Hepatic stellate cell (primary cell): Measurements from ENCODE around the gene PRAMEF9.
"Not testable (repeated sequence)": the region's sequence is repeated elsewhere in the genome, so short reads cannot be mapped to it uniquely, and the experiment has no call there.

ENCODE experiments used
- DNase-seq: peaks from one replicate; pipeline ENCODE4 v3.0.0; 2011; ENCODE audit warnings: low spot score

Gene PRAMEF9

DNA sequence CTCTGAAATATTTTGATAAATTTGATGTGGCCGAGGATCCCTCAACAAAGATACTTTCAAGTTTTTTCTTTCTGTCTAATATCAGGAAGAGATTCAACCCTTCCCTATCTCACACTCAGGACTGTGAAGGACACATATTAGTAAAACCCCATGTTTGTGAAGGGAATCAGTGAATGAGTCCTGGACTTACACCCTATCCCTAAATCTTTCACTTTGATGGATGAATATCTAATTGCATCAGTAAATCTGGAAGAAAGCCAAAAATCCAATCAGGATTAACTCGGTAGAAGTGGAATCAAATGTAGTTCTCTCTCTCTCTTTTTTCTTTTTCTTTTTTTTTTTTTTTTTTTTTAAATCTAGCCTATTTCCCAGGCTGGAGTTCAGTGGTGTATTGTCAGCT is at the start of gene PRAMEF9:
PRAMEF9 (plus strand) TSS at position 301 of the 400 bp plus-strand sequence. CDS start 3,433 bp downstream, outside the sequence.
- not testable (repeated sequence) for DNase-seq

DNA sequence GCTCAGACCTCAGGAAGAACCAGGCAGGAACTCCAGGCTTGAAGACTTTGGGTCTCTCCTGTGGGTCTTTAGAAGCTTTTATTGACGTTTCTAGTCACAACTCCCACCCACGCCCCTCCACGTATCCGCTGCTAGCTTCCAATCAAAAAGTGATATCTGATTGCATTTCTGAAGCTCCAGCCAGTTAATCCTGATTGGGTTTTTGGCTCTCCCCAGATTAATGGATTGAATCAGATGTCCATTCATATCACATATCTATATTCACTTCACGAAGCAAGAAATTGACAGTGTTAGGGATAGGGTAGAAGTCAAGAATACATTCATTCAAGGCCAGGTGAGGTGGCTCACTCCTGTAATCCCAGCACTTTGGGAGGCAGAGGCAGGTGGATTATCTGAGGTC is 15.7 kb upstream of the PRAMEF9 start, which contains the start of gene PRAMEF26:
PRAMEF26 (minus strand) TSS at position 101 of the 400 bp plus-strand sequence. CDS start 2,914 bp downstream, outside the sequence.
- not testable (repeated sequence) for DNase-seq

DNA sequence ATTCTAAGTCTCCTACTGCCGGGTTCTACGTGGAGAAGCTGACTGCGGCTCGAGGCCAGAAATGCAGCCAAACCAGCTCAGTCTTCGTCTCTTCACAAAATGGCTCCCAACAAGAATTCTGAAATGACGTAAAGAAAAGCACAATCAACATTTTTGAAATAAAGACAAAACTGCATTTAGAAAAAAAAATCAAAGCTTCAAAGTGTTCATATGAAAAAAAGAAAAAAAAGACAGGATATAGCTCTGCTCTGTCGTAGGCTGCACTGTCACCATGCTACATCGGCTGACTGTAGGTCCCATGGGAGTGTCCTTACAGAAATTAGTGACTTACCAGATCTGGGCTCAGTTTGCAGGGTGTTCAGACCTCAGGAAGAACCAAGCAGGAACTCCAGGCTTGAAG is 6.1 kb upstream of the PRAMEF9 start, which contains the start of gene HNRNPCL4:
HNRNPCL4 (minus strand) TSS at position 101 of the 400 bp plus-strand sequence. CDS start 164 bp downstream, outside the sequence.
- not testable (repeated sequence) for DNase-seq

DNA sequence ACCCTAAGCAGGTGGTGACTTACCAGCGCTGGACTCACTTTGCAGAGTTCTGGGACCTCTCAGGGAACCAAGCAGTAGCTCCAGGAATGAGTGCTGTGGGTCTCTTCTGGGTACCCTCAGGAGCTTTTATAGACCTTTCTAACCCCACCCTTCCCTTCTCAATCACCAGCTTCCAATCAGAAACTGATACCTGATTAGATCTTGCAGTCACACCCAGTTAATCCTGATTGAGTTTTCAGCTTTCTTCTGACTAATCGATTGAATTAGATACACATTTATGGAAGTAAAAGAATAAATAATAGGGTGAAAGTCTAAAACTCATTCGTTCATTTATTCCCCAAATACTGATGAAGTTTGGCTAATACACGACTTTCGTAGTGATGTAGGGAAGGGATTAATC is 29.7 kb downstream of the PRAMEF9 start, which contains the start of gene PRAMEF13:
PRAMEF13 (minus strand) TSS at position 101 of the 400 bp plus-strand sequence. CDS start 1,820 bp downstream, outside the sequence.
- DNase-seq, result not testable (repeated sequence)

DNA sequence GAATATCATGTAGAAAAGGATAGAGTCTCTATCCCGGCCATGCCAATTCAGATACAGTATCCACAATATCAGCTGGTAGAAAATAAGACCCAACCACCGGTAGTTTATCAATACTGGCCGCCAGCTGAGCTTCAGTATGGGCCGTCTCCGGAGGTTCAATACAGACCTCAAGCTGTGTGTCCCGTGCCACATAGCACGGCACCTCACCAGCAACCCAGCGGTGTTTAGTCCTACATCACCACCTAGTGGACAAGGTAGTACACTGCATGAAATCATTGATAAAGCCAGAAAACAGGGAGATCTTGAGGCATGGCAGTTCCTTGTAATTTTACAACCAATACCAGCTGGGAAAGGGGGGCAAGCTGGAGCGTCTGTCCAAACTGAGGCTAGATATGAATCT is 37.1 kb downstream of the PRAMEF9 start:
- DNase-seq, result not testable (repeated sequence)

DNA sequence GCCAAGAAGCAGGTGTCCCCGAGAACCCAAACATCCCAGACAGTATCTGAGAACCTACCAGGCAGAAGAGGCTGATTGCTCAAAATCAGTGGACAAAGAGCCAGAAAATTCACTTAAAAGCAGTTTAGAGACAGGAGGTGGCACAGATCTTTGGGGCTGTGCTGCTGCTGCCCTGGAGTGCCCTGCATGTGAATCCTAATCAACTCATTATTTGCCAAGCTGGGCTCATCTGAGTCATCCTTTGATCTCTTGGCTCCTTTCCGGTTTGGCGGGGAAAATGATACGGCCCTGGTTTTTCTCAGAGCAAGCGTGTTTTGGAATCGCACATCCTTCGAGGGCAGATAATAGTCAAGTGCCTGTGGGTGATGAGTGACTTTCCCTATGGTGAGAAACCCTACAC is 45.0 kb downstream of the PRAMEF9 start:
- not testable (repeated sequence) for DNase-seq

DNA sequence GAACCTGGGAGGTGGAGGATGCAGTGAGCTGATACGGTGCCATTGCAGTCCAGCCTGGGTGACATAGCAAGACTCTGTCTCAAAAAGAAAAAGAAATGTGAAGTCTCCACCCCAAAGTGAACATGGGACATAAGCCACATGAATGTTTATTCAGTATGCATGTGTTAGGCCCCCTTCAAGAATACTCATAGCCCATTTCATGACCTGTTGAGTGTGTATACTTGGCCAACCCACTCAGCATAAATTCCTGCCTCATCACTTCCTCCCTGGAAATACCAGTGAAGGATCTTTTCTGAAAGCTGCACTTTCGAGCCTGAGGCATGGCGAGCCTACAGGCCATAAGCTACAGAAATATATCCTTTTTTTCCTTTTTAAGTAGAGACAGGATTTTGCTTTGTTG is 47.6 kb downstream of the PRAMEF9 start:
- DNase-seq, result not testable (repeated sequence)

DNA sequence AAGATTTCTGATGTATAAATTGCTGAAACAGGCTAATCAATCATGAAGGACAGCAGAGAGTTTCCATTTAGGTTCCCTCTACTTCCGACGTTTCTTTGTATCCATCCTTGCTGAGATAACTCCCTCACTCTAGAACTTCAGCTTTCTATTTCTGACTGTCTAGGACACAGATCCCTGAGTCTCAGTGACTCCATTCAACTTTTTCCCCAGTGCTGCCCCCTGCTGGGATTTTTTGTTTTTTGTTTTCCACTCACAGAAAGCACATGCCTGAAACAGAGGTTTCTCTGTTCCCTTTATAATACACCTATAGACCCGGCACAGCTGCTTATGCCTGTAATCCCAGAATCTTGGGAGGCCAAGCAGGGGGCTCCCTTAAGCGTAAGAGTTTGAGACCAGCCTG is 51.1 kb downstream of the PRAMEF9 start:
- not testable (repeated sequence) for DNase-seq

DNA sequence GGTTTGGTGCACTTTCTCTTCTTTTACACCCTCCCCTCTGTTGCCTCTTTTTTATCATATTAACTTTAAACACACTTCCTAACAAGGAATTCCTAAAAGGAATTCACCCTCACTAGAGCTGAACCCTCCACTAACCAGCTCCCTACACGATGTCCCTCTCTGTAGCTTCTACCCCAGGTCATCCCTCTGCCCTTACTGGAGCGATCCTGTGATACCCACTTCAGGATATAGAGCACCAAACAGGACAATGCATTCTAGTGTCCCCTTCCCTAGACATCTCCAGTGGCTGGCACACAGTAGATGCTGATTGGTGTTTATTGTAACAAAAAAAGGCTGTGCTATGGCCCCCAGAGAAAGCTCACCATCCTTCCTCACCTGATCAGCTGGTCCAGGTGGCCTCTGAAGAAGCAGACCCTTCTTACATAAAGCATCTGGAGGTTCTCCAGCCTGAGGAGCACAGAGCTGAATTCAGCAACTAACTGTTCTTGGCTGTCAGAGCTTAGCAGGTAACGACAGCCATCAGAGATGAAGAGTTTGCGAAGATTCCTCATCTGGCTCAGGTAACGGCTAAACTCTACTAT is 52.9 kb downstream of the PRAMEF9 start:
- no peak for DNase-seq

DNA sequence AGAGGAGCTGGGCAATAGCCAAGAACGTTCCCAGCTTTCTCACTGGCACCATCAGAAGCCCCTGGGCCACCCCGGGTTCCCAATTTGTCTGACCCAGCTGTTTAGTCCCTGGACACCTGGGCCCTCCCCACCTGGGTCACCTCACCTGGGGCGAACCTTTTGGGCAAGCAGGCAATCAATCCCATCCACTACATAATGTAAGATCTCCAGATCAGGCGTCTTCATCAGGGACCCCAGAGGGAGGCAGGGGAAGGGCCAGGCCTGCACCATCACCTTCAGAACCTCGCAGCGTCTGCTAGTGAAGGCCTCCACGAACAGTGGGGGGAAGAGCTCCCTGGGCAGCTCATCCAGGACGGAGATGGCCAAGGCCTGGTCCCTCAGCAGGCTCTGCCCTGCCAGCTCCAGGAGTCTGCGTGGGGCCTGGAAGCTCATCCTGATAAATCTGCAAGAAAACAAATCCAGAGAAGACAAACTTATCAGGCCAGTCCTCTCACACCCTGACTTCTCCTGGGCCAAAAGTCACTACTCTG is 54.1 kb downstream of the PRAMEF9 start, which contains the start of gene PRAMEF18:
PRAMEF18 (minus strand) TSS at position 480 of the 530 bp plus-strand sequence; CDS start at position 432, 48 bp downstream.
- DNase-seq, result not testable (repeated sequence)

DNA sequence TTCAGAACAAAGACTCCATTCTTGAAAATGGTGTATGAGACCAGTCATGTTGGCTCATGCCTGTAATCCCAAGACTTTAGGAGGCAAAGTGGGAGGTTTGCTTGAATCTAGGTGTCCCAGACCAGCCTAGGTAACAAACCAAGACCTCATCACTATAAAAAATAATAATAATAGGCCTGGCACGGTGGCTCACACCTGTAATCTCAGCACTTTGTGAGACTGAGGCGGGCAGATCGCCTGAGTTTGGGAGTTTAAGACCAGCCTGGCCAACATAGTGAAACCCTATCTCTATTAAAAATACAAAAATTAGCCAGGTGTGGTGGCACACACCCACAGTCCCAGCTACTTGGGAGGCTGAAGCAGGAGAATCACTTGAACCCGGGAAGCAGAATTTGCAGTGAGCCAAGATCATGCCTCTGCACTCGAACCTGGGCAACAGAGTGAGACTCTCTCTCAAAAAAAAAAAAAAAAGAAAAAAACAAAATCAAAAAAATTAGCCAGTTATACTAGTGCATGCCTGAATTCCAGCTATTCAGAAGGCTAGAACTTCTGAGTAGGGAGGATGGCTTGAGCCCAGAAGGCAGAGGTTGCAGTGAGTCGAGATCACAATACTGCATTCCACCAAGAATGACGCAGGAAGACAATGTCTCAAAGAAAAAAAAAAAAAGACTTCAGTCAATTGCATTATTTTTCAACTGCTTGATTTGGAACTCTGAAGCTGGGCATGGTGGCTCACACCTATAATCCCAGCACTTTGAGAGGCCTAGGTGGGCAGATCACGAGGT is 55.8 kb downstream of the PRAMEF9 start:
- not testable (repeated sequence) for DNase-seq

DNA sequence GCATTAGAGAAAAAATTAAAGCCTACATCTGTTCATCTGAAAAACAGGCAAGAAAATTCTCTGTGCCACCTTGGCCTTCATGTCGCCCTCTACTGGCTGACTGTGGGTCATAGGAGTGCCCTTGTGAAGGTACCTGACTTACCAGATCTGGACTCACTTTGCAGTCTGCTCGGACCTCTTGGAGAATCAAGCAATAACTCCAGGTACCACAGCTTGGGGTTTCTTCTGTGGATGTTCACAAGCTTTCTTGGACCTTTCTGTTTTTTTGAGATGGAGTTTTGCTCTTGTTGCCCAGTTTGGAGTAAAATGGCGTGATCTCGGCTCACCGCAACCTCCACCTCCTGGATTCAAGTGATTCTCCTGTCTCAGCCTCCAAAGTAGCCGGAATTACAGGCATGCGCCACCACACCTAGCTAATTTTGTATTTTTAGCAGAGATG is 56.7 kb downstream of the PRAMEF9 start:
- DNase-seq, result no peak
